ENCODE measurements around the gene FZD2.

The FZD2 gene

GRCh38 chr17:44602970-44603369, 45.7 kb downstream of the FZD2 start:
- peaks cover 22% of the 10 kb centered on the region for H3K27me3 ChIP-seq (ENCODE audit: control insufficient read depth, low read length)
- H3K27ac ChIP-seq (ENCODE audit: low read depth, low read length), result no peak overlapping the region

GRCh38 chr17:44604116-44604761, 47.0 kb downstream of the FZD2 start:
- no peaks in the 10 kb centered on the region for H3K4me1 ChIP-seq (ENCODE audit: control insufficient read depth, low read length)
- no peaks in the 10 kb centered on the region for H3F3A ChIP-seq (ENCODE audit: control insufficient read depth, insufficient read depth)
- H3K27me3 ChIP-seq (ENCODE audit: control insufficient read depth, low read length), result peaks cover 27% of the 10 kb centered on the region
- H3K9me2 ChIP-seq (replicated peaks; ENCODE audit: control insufficient read depth, low read length), result no peaks in the 10 kb centered on the region
- 0 out of 2 replicates have a peak, but pooled peaks cover 3% of the 10 kb centered on the region for H4K20me1 ChIP-seq (ENCODE audit: control insufficient read depth, insufficient read depth, low read depth, low read length)
- H3K4me3 ChIP-seq (ENCODE audit: low read length), result no peak overlapping the region
- H3K27ac ChIP-seq (ENCODE audit: low read depth, low read length), result no peak overlapping the region
- H3K9me3 ChIP-seq (ENCODE audit: control insufficient read depth, insufficient read depth, low read length), result no peaks in the 10 kb centered on the region
- TF ChIP-seq EZH2phosphoT487 (IDR thresholded peaks at IDR 0.05; ENCODE audit: borderline replicate concordance, low read length) (no peak), CTCF (IDR thresholded peaks at IDR 0.05; ENCODE audit: low read depth, low read length, poor library complexity, severe bottlenecking) (no peak)
- H3K36me3 ChIP-seq (ENCODE audit: control insufficient read depth, low read length), result no peaks in the 10 kb centered on the region
- no peak overlapping the region for H3K4me2 ChIP-seq (ENCODE audit: low read length)
- no peaks in the 10 kb centered on the region for H3K79me2 ChIP-seq (ENCODE audit: control insufficient read depth, low read length)

More at GRCh38 chr17:44602970-44603369, 45.7 kb downstream of the FZD2 start:
- H3K9me3 ChIP-seq (ENCODE audit: control insufficient read depth, insufficient read depth, low read length), result no peaks in the 10 kb centered on the region
- H4K20me1 ChIP-seq (ENCODE audit: control insufficient read depth, insufficient read depth, low read depth, low read length), result 0 out of 2 replicates have a peak, but pooled peaks cover 3% of the 10 kb centered on the region
- H3K4me3 ChIP-seq (ENCODE audit: low read length), result no peak overlapping the region
- H3F3A ChIP-seq (ENCODE audit: control insufficient read depth, insufficient read depth), result no peaks in the 10 kb centered on the region
- TF ChIP-seq EZH2phosphoT487 (IDR thresholded peaks at IDR 0.05; ENCODE audit: borderline replicate concordance, low read length) (no peak), CTCF (IDR thresholded peaks at IDR 0.05; ENCODE audit: low read depth, low read length, poor library complexity, severe bottlenecking) (no peak)
- no peak overlapping the region for H3K4me2 ChIP-seq (ENCODE audit: low read length)
- H3K9me2 ChIP-seq (replicated peaks; ENCODE audit: control insufficient read depth, low read length), result no peaks in the 10 kb centered on the region
- no peaks in the 10 kb centered on the region for H3K4me1 ChIP-seq (ENCODE audit: control insufficient read depth, low read length)
- H3K79me2 ChIP-seq (ENCODE audit: control insufficient read depth, low read length), result no peaks in the 10 kb centered on the region
- H3K36me3 ChIP-seq (ENCODE audit: control insufficient read depth, low read length), result no peaks in the 10 kb centered on the region

- no peaks in the 10 kb centered on the region for H3K4me1 ChIP-seq (ENCODE audit: control insufficient read depth, low read length)
Observed at GRCh38 chr17:44604768-44605485, 47.6 kb downstream of the FZD2 start.

More at GRCh38 chr17:44604768-44605485, 47.6 kb downstream of the FZD2 start:
- 0 out of 2 replicates have a peak, but pooled peaks cover 3% of the 10 kb centered on the region for H4K20me1 ChIP-seq (ENCODE audit: control insufficient read depth, insufficient read depth, low read depth, low read length)
- H3K36me3 ChIP-seq (ENCODE audit: control insufficient read depth, low read length), result no peaks in the 10 kb centered on the region
- no peaks in the 10 kb centered on the region for H3K9me2 ChIP-seq (replicated peaks; ENCODE audit: control insufficient read depth, low read length)
- H3K4me3 ChIP-seq (ENCODE audit: low read length), result no peak overlapping the region
- H3K4me2 ChIP-seq (ENCODE audit: low read length), result no peak overlapping the region
- H3K9me3 ChIP-seq (ENCODE audit: control insufficient read depth, insufficient read depth, low read length), result no peaks in the 10 kb centered on the region
- peaks cover 29% of the 10 kb centered on the region for H3K27me3 ChIP-seq (ENCODE audit: control insufficient read depth, low read length)
- H3K27ac ChIP-seq (ENCODE audit: low read depth, low read length), result no peak overlapping the region
- no peaks in the 10 kb centered on the region for H3F3A ChIP-seq (ENCODE audit: control insufficient read depth, insufficient read depth)
- no peak for TF ChIP-seq CTCF (IDR thresholded peaks at IDR 0.05; ENCODE audit: low read depth, low read length, poor library complexity, severe bottlenecking)
- TF ChIP-seq EZH2phosphoT487 (IDR thresholded peaks at IDR 0.05; ENCODE audit: borderline replicate concordance, low read length), result no peak
- H3K79me2 ChIP-seq (ENCODE audit: control insufficient read depth, low read length), result no peaks in the 10 kb centered on the region
